GM21737 (cell line): Measurements from ENCODE around the gene BIRC2.

Experiments
- ATAC-seq: cut with Tn5 transposase; IDR thresholded peaks from one replicate; pipeline ENCODE4 v1.9.1; 2021; ENCODE audit warnings: mild to moderate bottlenecking, moderate library complexity; ENCODE audit not compliant: unreplicated experiment

BIRC2 gene

DNA sequence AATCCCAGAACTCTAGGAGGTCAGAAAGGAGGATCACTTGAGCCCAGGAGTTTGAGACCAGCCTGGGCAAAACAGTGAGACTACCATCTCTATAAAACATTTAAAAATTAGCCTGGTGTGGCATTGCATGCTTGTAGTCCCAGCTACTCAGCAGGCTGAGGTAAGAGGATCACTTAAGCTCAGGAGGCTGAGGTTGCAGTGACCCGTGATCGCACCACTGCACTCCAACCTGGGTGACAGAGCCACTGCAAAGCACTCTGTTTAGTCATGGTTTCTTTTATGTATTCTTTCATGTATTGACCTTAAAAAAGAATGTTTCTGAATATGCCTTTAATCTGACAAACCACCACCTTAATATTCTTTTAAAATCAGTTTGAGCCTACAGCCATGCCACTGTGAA lies 52.2 kb downstream of the BIRC2 start:
- ATAC-seq, result no peak

DNA sequence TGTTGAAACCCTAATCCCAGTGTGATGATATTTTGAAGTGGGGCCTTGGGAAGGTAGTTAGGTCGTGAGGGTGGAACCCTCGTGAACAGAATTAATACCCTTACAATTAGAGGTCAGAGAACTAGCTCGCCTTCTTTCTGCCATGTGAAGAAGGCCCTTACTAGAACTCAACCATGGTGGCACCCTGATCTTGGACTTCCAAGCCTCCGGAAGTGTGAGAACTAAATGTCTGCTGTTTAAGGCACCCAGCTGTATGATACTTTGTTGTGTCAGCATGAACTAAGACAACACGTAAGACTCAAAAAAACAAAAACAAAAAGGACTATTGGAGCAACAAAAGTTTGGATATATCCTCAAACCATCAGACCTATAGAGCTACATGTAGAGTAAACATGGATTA lies 53.6 kb downstream of the BIRC2 start:
- ATAC-seq, result no peak

DNA sequence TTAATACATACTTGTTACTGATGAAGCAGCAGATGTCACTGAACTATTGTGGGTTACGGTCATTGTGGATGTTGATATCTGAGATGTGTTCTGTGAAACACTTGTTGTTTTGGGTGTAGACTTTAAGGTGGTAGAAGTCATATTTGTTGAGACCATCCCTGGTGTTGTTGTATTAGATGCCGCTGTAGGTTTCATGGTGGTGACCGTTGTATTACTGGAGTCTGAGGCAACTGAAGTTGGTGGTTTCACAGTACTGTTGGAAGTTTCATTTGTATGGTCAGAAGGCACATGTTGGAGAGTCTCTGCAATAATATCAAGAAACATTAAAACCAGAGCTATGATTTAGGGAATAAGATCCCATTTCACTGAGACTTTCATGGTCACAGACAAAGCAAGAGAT lies 54.9 kb downstream of the BIRC2 start:
- no peak for ATAC-seq

DNA sequence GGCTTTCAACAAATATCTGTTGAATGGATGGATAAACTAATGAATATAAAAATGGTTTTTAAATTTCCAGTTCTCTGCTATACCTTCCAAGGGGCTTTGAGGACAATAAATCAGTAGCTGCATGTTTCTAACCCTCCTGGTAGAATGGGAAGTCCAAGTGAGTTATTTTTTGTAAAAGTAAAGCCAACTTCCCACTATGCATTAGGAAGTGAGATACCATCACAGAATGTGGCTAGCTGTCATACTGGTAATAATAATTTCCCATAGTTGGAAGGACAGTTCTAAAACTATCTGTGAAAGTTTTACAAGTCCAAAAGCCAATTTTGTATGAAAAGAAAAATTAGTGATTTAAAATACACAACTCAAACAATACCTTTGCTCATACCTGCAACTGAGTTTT lies 55.5 kb downstream of the BIRC2 start:
- ATAC-seq, result no peak

DNA sequence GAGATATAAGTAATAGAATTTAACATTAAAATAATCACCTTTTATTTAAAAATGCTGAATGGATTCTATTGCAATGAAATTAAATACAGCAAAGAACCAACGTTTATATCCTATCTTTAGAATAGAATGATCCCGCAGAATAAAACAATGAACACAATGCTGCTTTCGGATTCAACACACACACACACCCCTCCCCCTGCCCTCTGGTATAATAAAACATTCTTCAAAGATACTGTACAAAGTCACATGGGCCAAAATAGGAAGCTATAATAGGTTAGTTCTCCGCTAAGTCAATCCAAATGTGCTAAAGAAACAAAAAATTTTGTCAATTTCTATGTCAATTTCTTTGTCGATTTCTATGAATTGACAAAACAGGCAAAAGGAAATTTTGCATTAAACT lies 58.5 kb downstream of the BIRC2 start:
- no peak for ATAC-seq

DNA sequence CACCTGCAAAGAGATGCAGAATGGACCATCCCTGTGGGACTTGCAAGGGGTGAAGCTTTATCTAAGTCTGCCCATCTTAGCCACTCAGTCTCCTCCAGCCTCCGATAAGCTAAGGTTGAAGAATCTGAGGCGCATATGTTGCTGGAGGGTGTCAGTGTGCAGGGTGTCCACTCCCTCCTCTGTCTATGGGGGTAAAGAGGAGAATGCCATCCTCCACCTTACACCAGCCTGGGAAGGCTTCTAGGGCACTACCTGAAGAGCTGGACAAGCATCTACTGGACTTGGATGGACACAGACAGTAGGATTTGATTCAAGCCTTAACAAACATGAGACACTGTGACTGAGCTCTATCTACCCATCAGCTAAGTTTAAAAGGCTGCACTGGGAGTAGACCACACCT lies 59.1 kb downstream of the BIRC2 start:
- no peak for ATAC-seq

DNA sequence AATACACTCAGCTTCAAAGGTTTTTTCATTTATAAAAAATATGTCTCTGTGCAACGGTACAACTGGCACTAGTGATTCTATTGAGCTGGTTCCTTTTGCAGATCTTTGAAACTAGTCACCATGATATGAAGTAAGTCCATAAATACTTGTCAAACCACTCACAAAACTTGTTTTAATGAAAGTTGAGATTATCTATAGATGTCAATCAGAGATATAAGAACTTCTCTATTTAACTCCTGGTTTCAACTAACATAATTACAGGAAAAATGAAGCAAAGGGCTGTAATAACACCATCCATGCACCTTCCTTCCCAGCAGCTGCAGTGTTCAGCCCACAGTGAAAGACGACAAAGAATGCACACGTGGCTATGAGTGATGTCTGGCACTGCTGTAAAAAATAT lies 60.9 kb downstream of the BIRC2 start:
- no peak for ATAC-seq

DNA sequence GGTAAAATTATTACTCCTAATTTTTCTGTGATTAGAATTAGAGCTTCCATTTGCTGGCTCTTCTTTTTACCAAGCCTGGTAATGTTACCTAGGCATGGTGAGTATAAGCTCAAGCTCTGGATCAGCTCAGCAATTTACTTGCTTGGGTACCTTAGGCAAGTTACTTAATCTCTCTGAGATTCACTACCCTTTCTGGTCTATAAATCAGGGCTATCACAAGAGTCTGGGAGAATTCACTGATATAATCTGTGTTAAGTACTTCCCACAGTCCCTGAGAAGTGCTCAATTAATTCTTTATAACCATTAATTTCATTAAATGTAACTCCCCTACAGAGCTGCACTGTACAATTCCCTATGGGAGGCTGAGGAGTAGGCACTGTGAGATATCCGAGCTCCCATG lies 61.3 kb downstream of the BIRC2 start:
- ATAC-seq, result no peak

DNA sequence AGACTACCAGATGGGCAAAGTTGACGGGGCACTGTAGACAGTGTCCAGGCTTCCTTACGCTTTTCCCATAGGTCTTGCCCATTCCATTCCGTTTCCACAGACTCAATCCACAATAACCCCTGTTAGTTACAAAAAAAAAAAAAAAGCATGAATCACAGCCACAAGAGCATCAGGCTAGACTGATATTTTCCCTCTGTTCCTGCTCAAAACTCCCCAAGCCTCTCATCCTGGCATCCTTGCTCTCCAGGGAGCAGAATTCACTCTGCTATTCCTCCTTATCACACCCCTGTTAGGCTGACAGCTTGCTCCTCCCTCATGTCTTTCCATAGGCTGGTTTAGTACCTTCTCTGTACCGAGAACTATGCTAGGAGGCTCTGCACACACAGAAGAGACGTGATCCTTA lies 63.4 kb downstream of the BIRC2 start:
- ATAC-seq, result no peak

DNA sequence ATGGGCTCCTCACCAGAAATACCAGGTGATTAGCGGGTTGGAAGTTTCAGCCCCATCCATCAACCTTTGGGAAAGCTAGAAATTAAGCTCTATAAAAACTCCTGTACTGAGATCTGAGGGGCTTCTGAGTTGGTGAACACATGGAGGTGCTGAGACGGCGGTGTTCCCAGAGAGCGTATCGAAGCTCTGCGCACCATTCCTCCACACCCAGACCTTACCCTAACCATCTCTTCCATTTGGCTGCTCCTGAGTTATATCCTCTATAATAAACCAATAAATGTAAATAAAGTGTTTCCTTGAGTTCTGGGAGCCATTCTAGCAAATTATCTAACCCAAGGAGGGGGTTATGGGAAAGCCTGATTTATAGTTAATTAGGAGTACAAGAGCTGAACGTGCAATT lies 64.1 kb downstream of the BIRC2 start:
- no peak for ATAC-seq

DNA sequence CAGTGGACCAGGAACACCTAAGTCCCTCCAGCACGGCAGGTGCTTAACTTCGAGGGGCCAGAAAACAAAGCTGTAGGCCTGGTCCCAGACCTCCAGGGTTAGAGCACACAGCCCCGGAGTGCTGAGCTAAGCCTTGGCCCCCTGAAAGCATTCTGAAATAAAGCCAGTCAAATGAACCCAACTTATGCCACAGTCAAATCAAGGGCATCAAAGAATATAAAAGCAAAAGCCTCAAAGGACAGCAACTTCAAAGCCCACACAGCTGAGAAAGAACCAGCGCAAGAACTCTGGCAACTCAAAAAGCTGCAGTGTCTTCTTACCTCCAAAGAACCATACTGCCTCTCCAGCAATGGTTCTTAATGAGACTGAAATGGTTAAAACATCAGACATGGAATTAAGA lies 66.5 kb downstream of the BIRC2 start:
- no peak for ATAC-seq

DNA sequence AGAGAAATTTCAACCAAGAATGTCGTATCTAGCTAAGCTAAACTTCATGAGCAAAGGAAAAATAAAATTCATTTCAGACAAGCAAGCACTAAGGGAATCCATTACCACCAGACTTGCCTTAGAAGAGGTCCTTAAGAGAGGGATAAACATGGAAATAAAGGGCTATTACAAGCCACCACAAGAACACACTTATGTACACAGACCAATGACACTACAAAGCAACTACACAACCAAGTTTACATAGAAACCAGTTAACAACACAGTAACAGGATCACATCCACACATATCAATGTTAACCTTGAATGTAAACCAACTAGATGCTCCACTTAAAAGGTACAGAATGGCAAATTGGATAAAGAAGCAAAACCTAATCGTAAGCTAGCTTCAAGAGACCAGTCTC lies 67.5 kb downstream of the BIRC2 start:
- no peak for ATAC-seq

DNA sequence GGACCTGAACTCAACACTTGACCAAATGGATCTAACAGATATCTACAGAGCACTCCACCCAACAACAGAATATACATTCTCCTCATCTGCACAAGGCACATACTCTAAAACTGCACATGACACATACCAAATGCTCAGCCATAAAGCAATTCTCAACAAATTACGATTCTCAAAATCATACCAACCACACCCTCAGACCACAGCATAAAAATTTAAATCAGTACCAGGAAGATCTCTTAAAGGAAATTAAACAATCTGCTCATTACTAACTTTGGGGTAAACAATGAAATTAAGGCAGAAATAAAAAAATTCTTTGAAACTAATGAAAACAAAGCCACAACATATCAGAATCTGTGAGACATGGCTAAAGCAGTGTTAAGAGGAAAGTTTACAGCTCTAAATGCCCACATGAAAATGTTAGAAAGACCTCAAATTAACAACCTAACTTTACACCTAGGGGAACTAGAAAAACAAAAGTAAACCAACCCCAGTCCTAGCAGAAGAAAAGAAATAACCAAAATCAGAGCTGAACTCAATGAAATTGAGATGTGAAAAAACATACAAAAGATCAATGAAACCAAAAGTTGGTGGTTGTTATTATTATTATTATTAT lies 68.4 kb downstream of the BIRC2 start:
- no peak for ATAC-seq

DNA sequence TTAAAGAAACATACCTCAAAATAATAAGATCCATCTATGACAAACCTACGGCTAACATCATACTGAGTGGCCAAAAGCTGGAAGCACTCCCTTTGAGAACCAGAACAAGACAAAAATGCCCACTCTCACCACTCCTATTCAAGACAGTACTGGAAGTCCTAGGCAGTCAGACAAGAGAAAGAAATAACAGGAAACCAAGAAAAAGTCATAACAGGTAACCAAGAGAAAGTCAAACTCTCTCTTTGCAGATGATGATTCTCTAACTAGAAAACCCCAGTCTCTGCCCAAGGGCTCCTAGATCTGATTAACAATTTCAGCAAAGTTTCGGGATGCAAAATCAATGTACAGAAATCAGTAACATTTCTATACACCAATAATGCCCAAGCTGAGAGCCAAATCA lies 70.0 kb downstream of the BIRC2 start:
- ATAC-seq, result no peak

DNA sequence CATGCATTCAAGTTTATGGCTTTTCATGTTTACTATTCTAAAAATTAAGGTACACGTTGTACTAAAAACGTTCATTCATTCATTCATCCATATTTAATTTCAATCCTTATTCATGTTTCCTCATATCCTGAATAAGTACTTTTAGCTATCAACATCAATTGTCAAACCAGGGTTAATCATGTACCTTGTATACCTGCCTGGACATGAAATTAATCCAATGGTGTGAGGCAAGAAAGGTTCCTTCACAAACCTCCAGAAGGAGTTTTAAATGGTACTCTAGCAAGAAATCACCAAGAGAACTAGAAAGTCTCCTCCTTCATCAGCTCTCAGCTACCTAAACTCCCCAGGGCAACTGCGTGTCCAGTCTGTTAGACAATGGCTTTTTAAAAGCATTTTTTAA lies 72.2 kb downstream of the BIRC2 start:
- no peak for ATAC-seq

DNA sequence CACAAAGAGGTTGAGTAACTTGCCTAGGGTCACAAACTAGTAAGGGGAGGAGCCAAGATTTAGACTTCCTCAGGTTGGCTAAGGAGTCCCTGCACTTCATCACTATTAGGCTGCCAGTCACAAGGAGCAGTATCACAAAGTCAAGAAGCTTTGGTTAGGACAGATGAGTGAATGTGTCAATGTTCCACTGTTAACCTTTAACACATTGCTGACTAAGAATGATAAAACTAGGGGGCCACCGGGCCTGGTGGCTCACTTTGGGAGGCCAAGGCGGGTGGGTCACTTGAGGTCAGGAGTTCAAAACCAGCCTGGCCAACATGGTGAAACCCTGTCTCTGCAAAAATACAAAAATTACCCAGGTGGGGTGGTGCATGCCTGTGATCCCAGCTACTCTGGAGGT lies 73.5 kb downstream of the BIRC2 start:
- peak; percentile 87 for ATAC-seq

DNA sequence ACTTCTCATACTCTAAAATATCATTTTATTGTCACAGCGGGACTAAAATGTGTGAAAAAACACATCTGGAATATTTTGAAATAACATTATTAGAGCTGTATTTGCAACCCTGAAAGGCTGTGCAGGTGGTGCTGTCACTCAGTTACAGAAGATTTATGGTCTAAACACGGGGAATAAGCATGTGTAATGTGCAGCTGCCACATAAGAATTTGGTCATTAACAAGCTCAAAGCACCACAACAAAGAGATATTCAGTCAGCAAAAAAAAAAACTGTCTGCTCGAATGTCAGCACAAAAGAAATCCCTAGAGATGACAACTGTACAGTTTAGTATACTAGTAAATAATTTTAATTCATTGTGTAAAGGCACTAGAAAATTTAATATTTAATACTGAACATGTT lies 74.2 kb downstream of the BIRC2 start:
- ATAC-seq, result no peak

DNA sequence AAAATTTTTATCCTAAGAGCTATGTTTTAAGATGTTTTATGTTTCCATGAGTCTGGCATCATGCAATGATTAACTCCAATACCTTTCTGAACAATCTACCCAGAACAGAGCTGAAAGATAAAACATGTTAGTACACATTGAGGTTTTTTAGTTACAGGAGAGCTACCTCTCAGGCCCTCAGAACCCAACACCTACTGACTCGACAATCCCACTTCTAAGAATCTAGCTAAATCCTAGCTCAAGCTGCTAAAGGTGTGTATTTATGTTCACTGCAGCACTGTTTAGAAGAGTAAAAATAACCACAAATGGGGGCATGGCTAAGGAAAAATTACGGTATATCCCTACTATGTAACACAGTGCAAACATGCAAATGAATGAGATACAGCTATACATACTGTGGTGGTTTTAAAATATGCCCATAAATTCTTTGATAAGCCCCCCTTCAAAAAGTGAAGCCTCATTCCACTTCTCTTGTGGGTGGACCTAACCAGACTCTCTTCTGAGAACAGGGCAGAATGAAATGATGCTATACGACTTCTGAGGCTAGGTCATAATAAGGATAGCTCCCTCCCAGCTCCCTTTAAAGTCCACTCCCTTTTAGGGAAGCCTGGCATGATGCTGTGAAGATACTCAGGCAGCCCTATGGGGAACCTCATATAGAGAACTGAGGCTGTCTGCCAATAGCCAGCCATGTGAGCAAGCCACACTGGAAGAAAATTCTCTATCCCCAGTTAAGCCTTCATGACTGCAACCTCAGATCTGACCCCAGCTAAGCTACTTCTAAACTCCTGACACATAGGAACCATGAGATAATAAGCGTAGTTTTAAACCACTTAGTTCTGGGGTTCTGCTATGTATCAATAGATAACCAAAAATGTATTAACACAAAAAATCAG lies 76.1 kb downstream of the BIRC2 start:
- no peak for ATAC-seq

DNA sequence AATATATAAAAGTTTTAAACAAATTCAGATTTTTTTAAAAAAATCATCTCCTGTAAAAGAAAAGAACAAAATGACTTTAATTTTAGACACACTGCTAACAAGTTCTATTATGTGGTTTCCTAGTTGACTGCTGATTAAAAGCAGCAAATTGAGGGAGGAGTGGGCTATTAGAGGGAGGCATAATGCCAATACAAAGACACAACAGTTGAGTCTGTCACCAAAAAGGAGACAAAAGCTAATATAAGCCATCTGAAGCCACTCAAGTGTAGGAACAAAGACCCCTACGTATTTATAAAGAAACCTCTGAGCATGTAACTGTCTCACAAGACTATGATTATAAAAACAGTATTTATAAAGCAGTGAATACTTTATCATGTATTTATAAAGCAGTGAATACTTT lies 76.9 kb downstream of the BIRC2 start:
- no peak for ATAC-seq

DNA sequence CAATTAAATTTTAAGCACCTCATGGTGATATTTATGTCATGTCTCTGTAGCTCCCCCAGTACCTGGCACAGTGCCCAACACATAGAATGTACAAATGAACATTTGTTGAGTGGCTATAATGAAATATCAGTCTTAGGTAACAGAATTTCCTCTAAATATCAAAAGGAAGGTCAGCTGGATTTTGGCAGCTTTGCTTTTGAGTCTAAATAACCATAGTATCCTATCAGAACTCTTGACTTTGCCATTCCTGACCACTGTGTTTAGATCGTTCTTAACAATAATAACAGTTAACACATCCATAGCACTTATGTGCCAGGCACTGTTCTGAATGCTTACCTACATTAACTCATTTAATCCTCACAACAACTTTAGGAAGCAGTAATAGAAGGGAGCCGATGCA lies 79.0 kb downstream of the BIRC2 start:
- ATAC-seq, result no peak

DNA sequence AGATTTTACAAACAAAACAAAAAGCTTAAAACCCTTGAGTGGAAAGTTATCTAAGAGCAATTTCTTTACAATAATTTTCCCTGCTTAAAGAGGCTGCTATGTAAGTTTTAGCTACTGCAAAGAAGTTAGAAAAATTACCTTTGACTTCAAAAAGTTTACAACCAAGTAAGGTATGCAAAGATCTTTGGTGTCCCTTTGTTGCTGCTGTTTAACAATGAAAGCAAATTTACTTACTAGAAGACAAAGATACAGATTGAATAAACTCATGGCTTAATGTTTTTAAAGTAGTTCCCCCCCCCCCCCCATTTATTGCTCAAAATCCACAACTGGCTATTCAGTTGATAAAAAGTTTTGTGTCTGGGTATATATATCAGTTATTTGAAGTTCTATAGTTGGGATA lies 79.6 kb downstream of the BIRC2 start:
- no peak for ATAC-seq

DNA sequence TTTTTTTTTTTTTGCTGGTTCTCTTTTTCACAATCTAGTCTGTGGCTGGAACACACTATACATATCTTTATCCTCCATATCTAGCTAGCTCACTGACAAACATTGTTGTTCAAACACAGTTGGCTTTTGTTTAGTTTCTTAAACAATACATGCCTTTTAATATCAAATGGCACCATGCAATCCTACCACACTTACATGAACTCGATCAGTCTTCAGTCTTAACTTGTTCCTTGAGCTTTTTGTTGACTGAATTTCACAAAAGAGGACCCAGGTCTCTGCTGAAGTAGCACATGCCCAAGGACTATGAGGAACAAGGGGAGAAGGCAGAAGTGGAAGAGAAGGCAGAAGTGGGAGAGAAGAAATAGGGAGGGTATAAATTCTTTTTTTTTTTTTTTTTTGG lies 80.1 kb downstream of the BIRC2 start:
- ATAC-seq, result no peak
